Transverse colon (tissue), 4 donors: ENCODE measurements around the gene AP1S2. TPM values are rescaled to one million over a fixed set of nuclear protein-coding genes. Genes with fewer than 3 reads are reported as not detected.

Source experiments
- DNase-seq: peaks from one replicate; pipeline ENCODE4 v3.0.0-alpha.2; 2019
- H3K27ac ChIP-seq, 4 donors: fragments of 200-600 bp; sonication (generic); 2 replicates each; pipeline ENCODE4 v1.5.1; 2016 to 2018; ENCODE audit warnings: inconsistent platforms in 4 of 4
- H3K27me3 ChIP-seq: fragments of 200-600 bp; sonication (generic); 2 replicates; pipeline ENCODE4 v1.5.1; 2017; ENCODE audit warnings: inconsistent platforms
- H3K36me3 ChIP-seq, 4 donors: fragments of 200-600 bp; sonication (generic); 2 replicates each; pipeline ENCODE4 v1.5.1; 2017 to 2019; ENCODE audit warnings: inconsistent platforms in 4 of 4
- H3K4me1 ChIP-seq, 4 donors: fragments of 200-600 bp; sonication (generic); 2 replicates each; pipeline ENCODE4 v1.5.1; 2017 to 2020; ENCODE audit warnings: inconsistent platforms in 4 of 4
- H3K4me3 ChIP-seq, 4 donors: fragments of 200-600 bp; sonication (generic); 1 replicate in 1 of 4; 2 replicates in 3 of 4; pipeline versions ENCODE4 v1.5.1 to v1.6.1; 2017 to 2019; ENCODE audit warnings: inconsistent platforms in 4 of 4
- H3K9me3 ChIP-seq, 2 donors: fragments of 200-600 bp; sonication (generic); 2 replicates each; pipeline ENCODE4 v1.5.1; 2017 to 2019; ENCODE audit warnings: inconsistent platforms in 2 of 2
- EP300 ChIP-seq: sonication (generic); formaldehyde crosslinking; IDR thresholded peaks from one replicate; pipeline ENCODE4 v1.6.1; 2017; ENCODE audit warnings: antibody characterized with exemption, low read depth
- POLR2A ChIP-seq: fragments of 450-650 bp; IDR thresholded peaks from one replicate; pipeline ENCODE4 v1.6.1; 2016; ENCODE audit warnings: antibody characterized with exemption, mild to moderate bottlenecking, moderate library complexity
- POLR2AphosphoS5 ChIP-seq, 3 donors: sonication (generic); formaldehyde crosslinking; IDR thresholded peaks; one replicate each; pipeline ENCODE4 v1.6.1; 2016; ENCODE audit warnings: antibody characterized with exemption in 3 of 3
- WGBS, 2 donors: methylation state at CpG; one replicate each; pipeline ENCODE4 v1.1.5; 2018; ENCODE audit warnings: low coverage in 1 of 2; 5-methylcytosine and 5-hydroxymethylcytosine counted together
- in situ Hi-C, 4 donors: fragments of 200-750 bp; cut with MboI; loops; one replicate each; pipeline versions ENCODE4 v1.15.0 to v1.15.1; 2017; ENCODE audit warnings: low sequenced_read_pairs in 3 of 4, low pct_ligation_motif_present in 1 of 4, low pct_unique_long_range_greater_than_20kb in 1 of 4
- intact Hi-C: fragments of 100-400 bp; cut with DNase I; formaldehyde crosslinking; loops from one replicate; pipeline ENCODE4 v1.15.1; 2023; ENCODE audit warnings: low total_unique reads
- total RNA-seq, 4 donors: library from RNA; depleted of rRNA; stranded (reverse); fragments of >200 nt; gene quantifications; one replicate each; pipeline ENCODE4 v1.1.0, GENCODE V29; 2016
- TF ChIP-seq, protein P1 (sequence below), 5 experiments: fragments of 200-600 bp in 3 of 5; fragments of 450-650 bp in 2 of 5; sonication (generic) in 3 of 5; IDR thresholded peaks; 1 replicate in 2 of 5; 2 replicates in 3 of 5; pipeline ENCODE4 v1.5.1; 2016 to 2017; ENCODE audit warnings: antibody characterized with exemption in 5 of 5, inconsistent platforms in 3 of 5, mild to moderate bottlenecking in 2 of 5, moderate library complexity in 1 of 5

Gene AP1S2
- total RNA-seq, 4 donors from 2014 or later, result 26.2 to 27.6 (median 26.7) TPM

- DNase-seq, result no peak
- Histone ChIP-seq H3K36me3 (no peaks in the 10 kb centered on the region), H3K4me3 (peak overlapping the region in 3 of 4 donors; percentile 79 to 84 (median 84)), H3K4me1 (peaks cover 0 to 10% (median 2%) of the 10 kb centered on the region in 4 donors), H3K27me3 (no peaks in the 10 kb centered on the region), H3K9me3 (no peaks in the 10 kb centered on the region), H3K27ac (peak overlapping the region; percentile 91 to 96 (median 92))
- in situ Hi-C loops (no loop called here), intact Hi-C loops (no loop called here)
- WGBS, 2 donors, result 31 to 67% methylated on average over 5 to 14 of the region's 14 CpGs
- TF ChIP-seq EP300 (no peak), POLR2A (no peak), POLR2AphosphoS5 (IDR thresholded peaks at IDR 0.05) (no peak)
Observed at GRCh38 chrX:15853586-15854079, 980 bp downstream of the AP1S2 start.

DNA sequence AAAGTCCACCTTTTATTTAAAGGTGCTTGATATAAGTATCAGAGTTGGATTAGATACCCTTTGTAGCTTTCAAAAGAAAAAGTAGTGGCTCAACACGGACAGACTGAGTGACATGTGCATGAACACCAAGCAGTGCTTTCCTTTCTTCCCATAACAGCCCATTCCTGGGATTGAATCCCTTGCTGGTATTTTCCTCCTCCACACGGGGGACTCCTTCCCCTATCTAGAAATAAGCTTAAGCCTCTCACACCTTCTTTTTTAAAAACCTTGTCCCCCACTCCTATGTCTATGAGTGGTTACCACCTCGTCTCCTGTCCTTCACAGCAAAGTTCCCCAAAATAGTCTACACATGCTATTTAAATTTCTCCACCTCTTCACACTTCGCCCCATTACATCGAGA is 5.1 kb downstream of the AP1S2 start:
- no peak overlapping the region for H3K27ac ChIP-seq
- no peaks in the 10 kb centered on the region for H3K9me3 ChIP-seq
- H3K27me3 ChIP-seq, result no peaks in the 10 kb centered on the region
- intact Hi-C loops (no loop called here), in situ Hi-C loops (no loop called here)
- no peaks in the 10 kb centered on the region for H3K36me3 ChIP-seq
- H3K4me1 ChIP-seq, result peaks cover 0 to 4% (median 0%) of the 10 kb centered on the region in 4 donors
- 40 to 60% methylated on average over 1 to 5 of the region's 5 CpGs for WGBS, 2 donors
- DNase-seq, result no peak
- TF ChIP-seq EP300 (no peak), POLR2AphosphoS5 (IDR thresholded peaks at IDR 0.05) (no peak), POLR2A (no peak)
- TF ChIP-seq, protein P1, sequence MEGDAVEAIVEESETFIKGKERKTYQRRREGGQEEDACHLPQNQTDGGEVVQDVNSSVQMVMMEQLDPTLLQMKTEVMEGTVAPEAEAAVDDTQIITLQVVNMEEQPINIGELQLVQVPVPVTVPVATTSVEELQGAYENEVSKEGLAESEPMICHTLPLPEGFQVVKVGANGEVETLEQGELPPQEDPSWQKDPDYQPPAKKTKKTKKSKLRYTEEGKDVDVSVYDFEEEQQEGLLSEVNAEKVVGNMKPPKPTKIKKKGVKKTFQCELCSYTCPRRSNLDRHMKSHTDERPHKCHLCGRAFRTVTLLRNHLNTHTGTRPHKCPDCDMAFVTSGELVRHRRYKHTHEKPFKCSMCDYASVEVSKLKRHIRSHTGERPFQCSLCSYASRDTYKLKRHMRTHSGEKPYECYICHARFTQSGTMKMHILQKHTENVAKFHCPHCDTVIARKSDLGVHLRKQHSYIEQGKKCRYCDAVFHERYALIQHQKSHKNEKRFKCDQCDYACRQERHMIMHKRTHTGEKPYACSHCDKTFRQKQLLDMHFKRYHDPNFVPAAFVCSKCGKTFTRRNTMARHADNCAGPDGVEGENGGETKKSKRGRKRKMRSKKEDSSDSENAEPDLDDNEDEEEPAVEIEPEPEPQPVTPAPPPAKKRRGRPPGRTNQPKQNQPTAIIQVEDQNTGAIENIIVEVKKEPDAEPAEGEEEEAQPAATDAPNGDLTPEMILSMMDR (IDR thresholded peaks at IDR 0.05), result no peak
- no peak overlapping the region for H3K4me3 ChIP-seq

- Histone ChIP-seq H3K36me3 (no peaks in the 10 kb centered on the region), H3K4me1 (peaks cover 0 to under 1% (median 0%) of the 10 kb centered on the region in 4 donors), H3K4me3 (no peak overlapping the region), H3K9me3 (no peaks in the 10 kb centered on the region), H3K27me3 (no peaks in the 10 kb centered on the region), H3K27ac (no peak overlapping the region)
- 56 to 87% methylated on average over 1 of the region's 1 CpG for WGBS, 2 donors
- in situ Hi-C loops, result no loop called here
- no peak for DNase-seq
- TF ChIP-seq, protein P1 (IDR thresholded peaks at IDR 0.05), result no peak
- TF ChIP-seq POLR2A (no peak), EP300 (no peak), POLR2AphosphoS5 (IDR thresholded peaks at IDR 0.05) (no peak)
- intact Hi-C loops, result no loop called here
Observed at GRCh38 chrX:15848576-15848975, 6.0 kb downstream of the AP1S2 start.

GRCh38 chrX:15843960-15844359 is 10.7 kb downstream of the AP1S2 start:
- intact Hi-C loops, result no loop called here
- no peak for DNase-seq
- Histone ChIP-seq H3K4me3 (no peak overlapping the region), H3K27me3 (no peaks in the 10 kb centered on the region), H3K36me3 (no peaks in the 10 kb centered on the region), H3K9me3 (no peaks in the 10 kb centered on the region), H3K27ac (no peak overlapping the region), H3K4me1 (no peaks in the 10 kb centered on the region)
- in situ Hi-C loops, result no loop called here
- TF ChIP-seq POLR2AphosphoS5 (IDR thresholded peaks at IDR 0.05), result no peak
- TF ChIP-seq, protein P1 (IDR thresholded peaks at IDR 0.05), result no peak
- TF ChIP-seq POLR2A, result no peak
- TF ChIP-seq EP300, result no peak

GRCh38 chrX:15841853-15842516 is 12.6 kb downstream of the AP1S2 start:
- Histone ChIP-seq H3K4me1 (no peaks in the 10 kb centered on the region), H3K27ac (no peak overlapping the region), H3K27me3 (no peaks in the 10 kb centered on the region), H3K4me3 (no peak overlapping the region), H3K9me3 (no peaks in the 10 kb centered on the region), H3K36me3 (no peaks in the 10 kb centered on the region)
- intact Hi-C loops (no loop called here), in situ Hi-C loops (no loop called here)
- DNase-seq, result no peak
- 60 to 80% methylated on average over 1 to 2 of the region's 2 CpGs for WGBS, 2 donors
- TF ChIP-seq POLR2A, result no peak
- TF ChIP-seq POLR2AphosphoS5 (IDR thresholded peaks at IDR 0.05), result no peak
- TF ChIP-seq EP300, result no peak
- TF ChIP-seq, protein P1 (IDR thresholded peaks at IDR 0.05), result no peak
